GM21528 (cell line): ENCODE results near the gene CACNA1A.
"Not testable (repeated sequence)": the region's sequence is repeated elsewhere in the genome, so short reads cannot be mapped to it uniquely, and the experiment has no call there.

Experiments
- ATAC-seq: cut with Tn5 transposase; IDR thresholded peaks from one replicate; pipeline ENCODE4 v1.9.1; 2021; ENCODE audit warnings: mild to moderate bottlenecking, moderate library complexity; ENCODE audit not compliant: unreplicated experiment, low FRiP score

Gene CACNA1A

DNA sequence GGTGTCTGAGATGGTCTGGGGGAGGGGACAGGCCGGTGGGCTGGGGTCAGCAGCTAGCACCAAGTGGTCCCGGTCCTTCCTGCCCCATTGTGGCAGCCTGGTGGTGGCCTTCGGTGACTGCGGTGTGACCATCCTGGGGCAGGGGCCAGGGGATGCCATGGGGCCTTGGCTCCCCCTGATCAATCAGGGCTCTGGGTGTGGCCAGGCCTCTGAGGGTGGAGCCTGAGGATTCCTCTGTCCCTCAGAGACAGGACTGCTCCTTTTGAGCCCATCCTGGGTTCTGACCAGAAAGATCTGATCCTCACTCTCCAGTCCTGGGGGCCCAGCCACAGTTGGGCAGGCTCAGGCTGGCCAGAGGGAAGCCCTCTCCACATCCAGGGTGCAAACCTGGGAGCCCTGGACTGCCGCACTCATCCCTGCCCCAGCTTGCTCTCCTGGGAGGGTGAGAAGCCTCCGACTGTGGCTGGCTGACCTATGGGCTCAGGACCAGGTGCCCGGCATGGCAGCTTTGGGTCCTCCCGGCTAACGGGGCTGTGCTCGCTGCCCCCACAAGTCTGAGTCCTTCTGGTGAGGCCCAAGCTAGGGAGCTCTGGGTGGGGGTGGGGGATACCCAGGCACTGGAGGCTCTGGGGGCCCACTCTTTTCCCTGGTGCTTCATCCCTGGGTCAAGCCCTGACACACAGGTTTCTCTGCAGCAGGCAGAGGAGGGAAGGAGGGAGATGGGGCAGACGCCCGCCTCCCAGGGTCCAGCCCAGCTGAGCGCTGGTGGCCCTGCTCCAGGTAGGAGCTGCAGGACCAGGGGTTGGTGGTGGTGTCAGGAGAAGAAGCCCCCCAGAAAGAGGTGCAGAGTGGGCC is 296.6 kb downstream of the CACNA1A start:
- ATAC-seq = no peak

DNA sequence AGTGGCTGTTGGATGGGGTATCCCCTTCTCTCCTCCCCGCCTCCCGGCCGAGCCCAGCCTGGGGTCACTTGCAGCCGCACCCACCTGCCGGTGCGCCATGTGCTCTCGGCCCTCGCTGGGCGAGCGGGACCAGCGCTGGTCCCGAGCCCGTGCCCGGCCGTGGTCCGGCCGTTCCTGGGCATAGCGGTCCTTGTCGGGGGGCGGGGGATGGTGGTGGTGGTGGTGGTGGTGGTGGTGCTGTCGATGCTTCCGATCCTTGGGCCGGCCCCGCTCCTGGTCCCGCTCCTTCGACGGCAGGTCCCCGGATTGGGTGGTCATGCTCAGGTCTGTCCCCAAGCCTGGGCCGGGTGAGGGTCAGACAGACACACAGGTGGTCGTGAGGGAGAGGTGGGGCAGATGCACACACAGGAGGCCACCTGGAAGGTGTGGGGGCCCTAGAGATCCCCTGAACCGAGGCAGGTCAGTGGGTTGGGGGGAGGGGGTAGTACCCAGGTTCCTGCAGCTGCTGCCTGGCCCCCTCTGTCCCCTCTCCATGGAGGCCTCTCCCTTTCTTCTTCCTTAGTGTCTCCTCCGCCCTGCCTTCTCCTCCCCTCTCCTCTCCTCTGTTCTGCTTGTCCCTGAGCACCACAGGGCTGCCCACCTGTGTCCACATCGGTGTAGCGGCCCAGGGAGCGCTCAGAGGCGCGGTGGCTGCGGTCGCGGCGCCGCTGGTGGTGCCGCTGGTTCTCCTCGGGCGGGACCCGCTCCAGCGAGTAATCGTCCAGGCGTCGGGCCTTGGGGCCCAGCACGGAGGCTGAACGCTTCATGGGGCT is 297.4 kb downstream of the CACNA1A start:
- ATAC-seq = no peak

- no peak for ATAC-seq
These were observed 298.2 kb downstream of the CACNA1A start for GRCh38 chr19:13207846-13208671.

GRCh38 chr19:13207237-13207845 is 298.9 kb downstream of the CACNA1A start:
- ATAC-seq = no peak

DNA sequence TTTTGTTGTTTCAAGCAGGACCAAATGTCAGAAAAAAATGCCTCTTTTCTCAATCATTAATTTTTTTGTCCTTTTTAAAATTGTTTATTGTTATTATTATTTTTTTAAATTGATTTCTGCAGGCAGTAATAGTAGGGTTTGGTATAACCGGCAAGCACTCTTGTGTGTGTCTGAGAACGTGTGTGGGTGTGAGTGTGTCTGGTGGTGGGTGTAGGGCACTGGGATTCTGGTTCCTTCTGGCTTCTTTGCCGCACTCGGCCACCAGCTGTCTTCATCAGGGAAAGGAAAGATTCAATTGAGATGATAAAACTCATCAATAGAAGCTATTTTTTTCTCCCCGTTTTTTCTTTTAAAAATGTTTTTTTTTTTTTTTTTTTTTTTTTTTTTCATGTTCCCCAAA is 299.7 kb downstream of the CACNA1A start:
- ATAC-seq = no peak

GRCh38 chr19:13202112-13202511 is 304.2 kb downstream of the CACNA1A start:
- ATAC-seq = not testable (repeated sequence)

- ATAC-seq = no peak
These were observed 307.6 kb downstream of the CACNA1A start for GRCh38 chr19:13198634-13199033.

DNA sequence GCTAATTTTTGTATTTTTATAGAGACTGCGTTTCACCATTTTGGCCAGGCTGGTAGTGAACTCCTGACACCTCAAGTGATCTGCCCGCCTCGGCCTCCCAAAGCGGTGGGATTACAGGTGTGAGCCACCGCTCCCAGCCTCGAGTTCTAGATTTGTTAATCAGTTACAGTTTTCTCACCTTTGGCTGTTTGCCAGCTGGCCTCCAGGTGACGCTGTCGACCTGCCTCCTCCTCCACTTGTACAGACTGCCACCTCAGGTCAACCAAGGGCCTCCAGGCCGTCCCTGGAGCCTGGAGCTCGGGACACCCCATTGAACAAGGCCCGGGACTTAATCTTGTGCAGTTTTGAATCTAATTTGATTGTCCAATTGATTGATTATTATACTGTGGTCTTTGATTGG is 310.6 kb downstream of the CACNA1A start:
- no peak for ATAC-seq

- ATAC-seq = no peak
These were observed 315.3 kb downstream of the CACNA1A start for GRCh38 chr19:13190781-13191540.

- ATAC-seq = no peak
These were observed 316.7 kb downstream of the CACNA1A start for GRCh38 chr19:13189600-13189999.

DNA sequence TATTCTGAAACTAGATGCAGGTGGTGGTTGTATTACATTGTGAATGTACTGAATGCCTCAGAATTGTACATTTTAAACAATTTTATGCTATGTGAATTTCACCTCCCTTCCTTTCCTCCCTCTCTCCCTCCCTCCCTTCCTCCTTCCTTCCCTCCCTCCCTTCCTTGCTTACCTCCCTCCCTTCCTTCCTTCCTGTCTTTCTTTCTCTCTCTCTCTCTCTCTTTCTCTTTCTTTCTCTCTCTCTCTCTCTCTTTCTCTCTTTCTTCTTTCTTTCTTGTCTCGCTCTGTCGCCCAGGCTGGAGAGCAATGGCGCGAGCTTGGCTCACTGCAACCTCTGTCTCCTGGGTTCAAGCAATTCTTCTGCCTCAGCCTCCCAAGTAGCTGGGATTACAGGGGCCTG is 318.9 kb downstream of the CACNA1A start:
- ATAC-seq = no peak

- ATAC-seq = not testable (repeated sequence)
These were observed 319.6 kb downstream of the CACNA1A start for GRCh38 chr19:13186688-13187087.

- not testable (repeated sequence) for ATAC-seq
These were observed 320.3 kb downstream of the CACNA1A start for GRCh38 chr19:13185763-13186657.

- ATAC-seq = not testable (repeated sequence)
These were observed 321.4 kb downstream of the CACNA1A start for GRCh38 chr19:13184926-13185325.

- ATAC-seq = no peak
These were observed 324.4 kb downstream of the CACNA1A start for GRCh38 chr19:13181747-13182388.

GRCh38 chr19:13178291-13178690 is 328.0 kb downstream of the CACNA1A start:
- not testable (repeated sequence) for ATAC-seq

GRCh38 chr19:13177584-13177983 is 328.7 kb downstream of the CACNA1A start:
- ATAC-seq = not testable (repeated sequence)

DNA sequence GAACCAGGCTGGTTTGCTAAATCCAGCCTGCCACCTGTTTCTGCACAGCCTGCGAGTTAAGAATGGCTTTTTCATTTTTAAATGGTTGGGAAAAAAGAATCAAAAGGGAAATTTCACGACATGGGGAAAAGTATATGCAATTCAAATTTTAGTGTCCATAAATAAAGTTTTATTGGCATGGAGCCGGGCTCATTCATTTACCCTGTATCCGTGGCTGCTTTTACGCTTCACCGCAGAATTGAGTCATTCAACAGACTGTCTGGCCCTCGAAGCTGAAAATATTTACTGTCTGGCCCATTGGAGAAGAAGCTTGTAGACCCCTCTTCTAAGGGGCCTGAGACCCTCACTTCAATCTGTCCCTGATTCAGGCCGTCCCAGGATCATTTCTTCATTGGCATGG is 329.9 kb downstream of the CACNA1A start:
- no peak for ATAC-seq
